OCI-LY7 (cell line): ENCODE measurements around the gene CFAP69. TPM values are rescaled to one million over a fixed set of nuclear protein-coding genes. Genes with fewer than 3 reads are reported as not detected.
"Not testable (repeated sequence)": the region's sequence is repeated elsewhere in the genome, so short reads cannot be mapped to it uniquely, and the experiment has no call there.

ENCODE experiments used
- BruUV-seq: library from RNA; stranded (reverse); fragments of 400-500 nt; replicated peaks from 2 replicates; lab custom pipeline; 2021; lab: Mats Ljungman, UMichigan
- CTCF ChIA-PET: fragments of 300-600 bp; sonication (Branson Sonifier 250); formaldehyde crosslinking; loops from one replicate; lab custom pipeline; 2022; ENCODE audit warnings: antibody characterized with exemption; ENCODE audit not compliant: unreplicated experiment; lab: Charles Lee
- POLR2A ChIA-PET: fragments of 300-600 bp; sonication (Branson Sonifier 250); formaldehyde crosslinking; loops from one replicate; lab custom pipeline; 2022; ENCODE audit warnings: antibody characterized with exemption; lab: Charles Lee
- DNase-seq: peaks from one replicate; pipeline ENCODE4 v3.0.0-alpha.2; 2015; ENCODE audit warnings: low spot score
- H2AFZ ChIP-seq: fragments of 200-600 bp; sonication (generic), shearing (Covaris generic); 2 replicates; pipeline ENCODE4 v1.6.1; 2014; ENCODE audit warnings: mild to moderate bottlenecking, antibody characterized with exemption, low read length, moderate library complexity
- H3K27ac ChIP-seq: fragments of 200-600 bp; sonication (generic); 2 replicates; pipeline ENCODE4 v1.5.1; 2014; ENCODE audit warnings: mixed run types, low read depth, mild to moderate bottlenecking, moderate library complexity, low read length, inconsistent platforms; ENCODE audit not compliant: poor library complexity, severe bottlenecking
- H3K36me3 ChIP-seq: fragments of 200-600 bp; sonication (generic); 2 replicates; pipeline ENCODE4 v1.6.1; 2014; ENCODE audit warnings: mild to moderate bottlenecking, antibody characterized with exemption, low read length, moderate library complexity, mixed read lengths; ENCODE audit not compliant: insufficient read depth
- H3K4me1 ChIP-seq: fragments of 200-600 bp; sonication (generic); 2 replicates; pipeline ENCODE4 v1.5.1; 2014; ENCODE audit warnings: mild to moderate bottlenecking, low read length; ENCODE audit not compliant: insufficient read depth, poor library complexity, severe bottlenecking
- H3K4me2 ChIP-seq: fragments of 200-600 bp; sonication (generic); 2 replicates; pipeline ENCODE4 v1.6.1; 2014; ENCODE audit warnings: mild to moderate bottlenecking, low read length
- H3K4me3 ChIP-seq: fragments of 200-600 bp; sonication (generic); 2 replicates; pipeline ENCODE4 v1.5.1; 2014; ENCODE audit warnings: mild to moderate bottlenecking, low read depth, low read length; ENCODE audit not compliant: poor library complexity, severe bottlenecking
- H3K79me2 ChIP-seq: fragments of 200-600 bp; sonication (generic); 2 replicates; pipeline ENCODE4 v1.6.1; 2016; ENCODE audit warnings: low read depth, mild to moderate bottlenecking, low read length, moderate library complexity, mixed read lengths; ENCODE audit not compliant: insufficient read depth
- H3K9me2 ChIP-seq: fragments of 200-600 bp; sonication (generic); 2 replicates; pipeline ENCODE4 v1.6.1; 2016; ENCODE audit warnings: mild to moderate bottlenecking, low read length, mixed read lengths; ENCODE audit not compliant: insufficient read depth
- H3K9me3 ChIP-seq: fragments of 200-600 bp; sonication (generic); 2 replicates; pipeline ENCODE4 v1.6.1; 2014; ENCODE audit warnings: mild to moderate bottlenecking, mixed run types, low read length, mixed read lengths
- H4K20me1 ChIP-seq: fragments of 200-600 bp; sonication (generic); 2 replicates; pipeline ENCODE4 v1.6.1; 2014; ENCODE audit warnings: mild to moderate bottlenecking, antibody characterized with exemption, low read length, moderate library complexity, mixed read lengths; ENCODE audit not compliant: insufficient read depth
- CTCF ChIP-seq: fragments of 200-600 bp; sonication (generic); conservative IDR thresholded peaks from 2 replicates; pipeline ENCODE4 v1.5.1; 2014; ENCODE audit warnings: mild to moderate bottlenecking, antibody characterized with exemption, low read length, moderate library complexity, mixed read lengths
- EZH2phosphoT487 ChIP-seq: fragments of 200-600 bp; sonication (generic); IDR thresholded peaks from 2 replicates; pipeline ENCODE4 v1.6.1; 2018; ENCODE audit warnings: low read depth, borderline replicate concordance, mild to moderate bottlenecking, mixed run types, antibody characterized with exemption, low read length, moderate library complexity, mixed read lengths
- intact Hi-C: fragments of 100-400 bp; cut with micrococcal nuclease; formaldehyde crosslinking; loops from one replicate; pipeline ENCODE4 v1.10.0; 2022; ENCODE audit not compliant: unreplicated experiment
- total RNA-seq, 2 experiments: library from RNA; depleted of rRNA in 1 of 2; stranded (reverse); fragments of >200 nt in 1 of 2; shearing (Covaris generic) in 1 of 2; gene quantifications; 2 replicates each; pipeline ENCODE4 v1.2.3, GENCODE V29; 2014 to 2022

The CFAP69 gene
- total RNA-seq, 2 experiments from 2014 or later: not detected

GRCh38 chr7:90248706-90249105, 3.7 kb downstream of the CFAP69 start:
- H2AFZ ChIP-seq: no peak overlapping the region
- H3K9me2 ChIP-seq: no peaks in the 10 kb centered on the region
- H3K4me3 ChIP-seq: no peak overlapping the region
- no peak for TF ChIP-seq CTCF
- TF ChIP-seq EZH2phosphoT487: no peak
- DNase-seq: no peak
- intact Hi-C loops: loop anchor here (10.0 kb wide), 1 partner anchor 166 kb away; no protein-coding TSS in a partner anchor
- ChIA-PET POLR2A (interaction anchor here (0.6 kb wide), 1 partner anchor 448 kb away, joined by 3 read pairs; no protein-coding TSS in a partner anchor), CTCF (no interaction called here)
- H3K9me3 ChIP-seq: no peaks in the 10 kb centered on the region
- H3K4me1 ChIP-seq: no peaks in the 10 kb centered on the region
- no peaks in the 10 kb centered on the region for H3K36me3 ChIP-seq
- no TSS peak for BruUV-seq
- H3K27ac ChIP-seq: no peak overlapping the region
- no peaks in the 10 kb centered on the region for H4K20me1 ChIP-seq
- no peaks in the 10 kb centered on the region for H3K79me2 ChIP-seq
- H3K4me2 ChIP-seq: no peak overlapping the region

- TF ChIP-seq CTCF (no peak), EZH2phosphoT487 (no peak)
- no peak for DNase-seq
- POLR2A ChIA-PET: interaction anchor here (0.6 to 1.0 kb wide), 4 partner anchors 13 to 1937 kb away, joined by 3 read pairs; no protein-coding TSS in a partner anchor
- no peaks in the 10 kb centered on the region for H3K9me3 ChIP-seq
- H3K4me2 ChIP-seq: no peak overlapping the region
- no TSS peak for BruUV-seq
- no peaks in the 10 kb centered on the region for H3K4me1 ChIP-seq
- no peaks in the 10 kb centered on the region for H3K36me3 ChIP-seq
- H4K20me1 ChIP-seq: no peaks in the 10 kb centered on the region
- CTCF ChIA-PET: no interaction called here
- H2AFZ ChIP-seq: no peak overlapping the region
- no peaks in the 10 kb centered on the region for H3K9me2 ChIP-seq
- intact Hi-C loops: no loop called here
- H3K4me3 ChIP-seq: no peak overlapping the region
- H3K27ac ChIP-seq: no peak overlapping the region
- H3K79me2 ChIP-seq: no peaks in the 10 kb centered on the region
Measured at GRCh38 chr7:90250601-90251303, 5.8 kb downstream of the CFAP69 start.

- Histone ChIP-seq H3K79me2 (no peaks in the 10 kb centered on the region), H3K4me3 (no peak overlapping the region), H2AFZ (no peak overlapping the region), H3K4me1 (no peaks in the 10 kb centered on the region), H3K4me2 (no peak overlapping the region), H3K9me3 (no peaks in the 10 kb centered on the region), H3K27ac (no peak overlapping the region), H3K9me2 (no peaks in the 10 kb centered on the region), H3K36me3 (no peaks in the 10 kb centered on the region), H4K20me1 (no peaks in the 10 kb centered on the region)
- ChIA-PET CTCF (no interaction called here), POLR2A (interaction anchor here (0.6 to 1.0 kb wide), 7 partner anchors 12 to 450 kb away, joined by 3 to 6 read pairs (median 3); no protein-coding TSS in a partner anchor)
- no peak for DNase-seq
- TF ChIP-seq EZH2phosphoT487 (no peak), CTCF (no peak)
- intact Hi-C loops: no loop called here
- no TSS peak for BruUV-seq
Measured at GRCh38 chr7:90251304-90251635, 6.3 kb downstream of the CFAP69 start.

GRCh38 chr7:90256011-90256410, 11.0 kb downstream of the CFAP69 start:
- DNase-seq, H3K79me2 ChIP-seq, H3K9me3 ChIP-seq, intact Hi-C loops, H3K4me1 ChIP-seq, H3K9me2 ChIP-seq, H3K4me2 ChIP-seq, POLR2A ChIA-PET, CTCF ChIA-PET, H2AFZ ChIP-seq, BruUV-seq, H3K4me3 ChIP-seq, H3K27ac ChIP-seq, H4K20me1 ChIP-seq, H3K36me3 ChIP-seq: not testable (repeated sequence)
